GM12865 (cell line): ENCODE data around the gene GAPVD1.
"Not testable (repeated sequence)": the region's sequence is repeated elsewhere in the genome, so short reads cannot be mapped to it uniquely, and the experiment has no call there.

ENCODE experiments used
- DNase-seq: peaks from one replicate; pipeline ENCODE4 v3.0.0; 2010; ENCODE audit warnings: low read depth
- H3K4me3 ChIP-seq: 2 replicates; pipeline ENCODE4 v1.5.1; 2011; ENCODE audit warnings: mild to moderate bottlenecking, low read depth, low read length, control low read depth
- CTCF ChIP-seq: IDR thresholded peaks from 2 replicates; pipeline ENCODE4 v1.5.1; 2011; ENCODE audit warnings: low read length, control low read depth, low read depth, inconsistent platforms; ENCODE audit not compliant: insufficient read depth; ENCODE audit errors: missing control alignments

The GAPVD1 gene

GRCh38 chr9:125295657-125296056 lies 34.0 kb downstream of the GAPVD1 start:
- no peak for TF ChIP-seq CTCF
- H3K4me3 ChIP-seq: no peak overlapping the region
- no peak for DNase-seq

GRCh38 chr9:125296843-125297372 lies 35.3 kb downstream of the GAPVD1 start:
- no peak for DNase-seq
- H3K4me3 ChIP-seq: no peak overlapping the region
- TF ChIP-seq CTCF: no peak

DNA sequence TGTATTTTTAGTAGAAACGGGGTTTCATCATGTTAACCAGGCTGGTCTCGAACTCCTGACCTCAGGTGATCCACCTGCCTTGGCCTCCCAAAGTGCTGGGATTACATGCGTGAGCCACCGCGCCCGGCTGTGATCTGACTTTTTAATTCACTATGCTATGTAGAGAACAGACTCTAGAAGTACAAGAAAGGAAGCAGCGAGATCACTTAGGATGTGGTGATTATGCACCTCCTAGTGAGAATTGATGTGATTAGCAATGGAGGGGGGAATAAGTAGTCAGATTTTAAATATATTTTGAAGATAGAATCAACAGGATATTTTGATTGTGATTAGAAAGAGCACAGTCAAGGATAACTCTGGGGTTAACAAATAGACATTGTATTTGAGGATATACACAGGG lies 36.3 kb downstream of the GAPVD1 start:
- no peak for DNase-seq
- no peak overlapping the region for H3K4me3 ChIP-seq
- no peak for TF ChIP-seq CTCF

GRCh38 chr9:125302241-125302640 lies 40.6 kb downstream of the GAPVD1 start:
- no peak for DNase-seq
- TF ChIP-seq CTCF: no peak

GRCh38 chr9:125304273-125304672 lies 42.6 kb downstream of the GAPVD1 start:
- TF ChIP-seq CTCF: no peak
- DNase-seq: no peak
- no peak overlapping the region for H3K4me3 ChIP-seq

More at GRCh38 chr9:125302241-125302640, 40.6 kb downstream of the GAPVD1 start:
- H3K4me3 ChIP-seq: no peak overlapping the region

DNA sequence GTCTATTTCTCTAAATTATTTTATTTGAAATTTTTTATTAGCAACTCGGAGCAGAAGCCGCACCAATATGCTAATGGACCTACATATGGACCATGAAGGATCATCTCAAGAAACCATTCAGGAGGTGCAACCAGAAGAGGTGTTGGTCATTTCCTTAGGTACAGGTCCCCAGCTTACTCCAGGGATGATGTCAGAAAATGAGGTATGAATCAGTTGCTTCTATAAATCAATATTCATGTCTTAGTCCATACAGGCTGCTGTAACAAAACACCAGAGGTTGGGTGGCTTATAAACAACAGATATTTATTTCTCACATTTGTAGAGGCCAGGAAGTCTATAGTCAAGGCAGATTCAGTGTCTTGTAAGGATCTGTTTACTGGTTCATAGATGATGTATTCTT lies 50.8 kb downstream of the GAPVD1 start:
- H3K4me3 ChIP-seq: no peak overlapping the region
- TF ChIP-seq CTCF: no peak
- no peak for DNase-seq

GRCh38 chr9:125316359-125316758 lies 54.7 kb downstream of the GAPVD1 start:
- DNase-seq, H3K4me3 ChIP-seq: not testable (repeated sequence)
